ENCODE data around the gene LAMB1. TPM values are rescaled to one million over a fixed set of nuclear protein-coding genes. Genes with fewer than 3 reads are reported as not detected.

The LAMB1 gene
- total and polyA plus RNA-seq, 2 donors from 2014 or later = 140 to 312 TPM

GRCh38 chr7:107874111-107874510 lies 128.8 kb downstream of the LAMB1 start:
- Histone ChIP-seq H3K9me3 (ENCODE audit: control insufficient read depth in 2 of 3, insufficient read depth in 1 of 3, low read length in 3 of 3) (no peaks in the 10 kb centered on the region), H3K4me1 (ENCODE audit: control insufficient read depth in 2 of 3, insufficient read depth in 2 of 3, low read depth in 1 of 3, low read length in 3 of 3) (no peaks in the 10 kb centered on the region), H3K9ac (ENCODE audit: low read length in 3 of 3) (no peak overlapping the region), H3K27me3 (ENCODE audit: control insufficient read depth, insufficient read depth, low read length) (no peaks in the 10 kb centered on the region), H3K27ac (ENCODE audit: low read depth in 2 of 2, low read length in 2 of 2) (no peak overlapping the region), H3K36me3 (ENCODE audit: control insufficient read depth in 2 of 3, insufficient read depth in 3 of 3, low read length in 3 of 3) (no peaks in the 10 kb centered on the region), H3K4me3 (ENCODE audit: low read length in 3 of 3) (no peak overlapping the region)
- DNase-seq = no peak
- no peak for TF ChIP-seq CTCF (IDR thresholded peaks at IDR 0.05; ENCODE audit: borderline replicate concordance, extremely low read depth, insufficient read depth)
- no peak for FAIRE-seq
- intact Hi-C loops (cut with DNase I) = loop anchor here (10.0 kb wide), 1 partner anchor 129 kb away; the partner anchor contains the start of gene CBLL1

Other genes starting within 250 kb of the LAMB1 start
- 0.25 TPM for gene SLC26A3, start 199.9 kb downstream of the LAMB1 start, total RNA-seq
- 0.32 TPM for gene SLC26A3, start 199.9 kb downstream of the LAMB1 start, polyA plus RNA-seq (ENCODE audit: insufficient read depth, low read depth, low replicate concordance)
- 78.6 TPM for gene DLD, start 112.0 kb downstream of the LAMB1 start, total RNA-seq
- 153 TPM for gene DLD, start 112.0 kb downstream of the LAMB1 start, polyA plus RNA-seq (ENCODE audit: insufficient read depth, low read depth, low replicate concordance)
- 1.2 TPM for gene LAMB4, start 127.2 kb upstream of the LAMB1 start, total RNA-seq
- 5.4 TPM for gene LAMB4, start 127.2 kb upstream of the LAMB1 start, polyA plus RNA-seq (ENCODE audit: insufficient read depth, low read depth, low replicate concordance)

Measured in kidney (tissue), 14 donors.